H9 (cell line): Measurements from ENCODE around the gene USP27X. TPM values are rescaled to one million over a fixed set of nuclear protein-coding genes. Genes with fewer than 3 reads are reported as not detected.

ENCODE experiments used
- DNase-seq: peaks from one replicate; pipeline ENCODE4 v3.0.0-alpha.2; 2017
- H2AFZ ChIP-seq: one replicate; pipeline ENCODE4 v1.6.1; 2013; ENCODE audit warnings: mild to moderate bottlenecking, low read length, control low read depth, moderate library complexity
- H2AK5ac ChIP-seq: 2 replicates; pipeline ENCODE4 v1.6.1; 2013; ENCODE audit warnings: low read length, control low read depth, mixed read lengths; ENCODE audit not compliant: insufficient read length
- H2BK120ac ChIP-seq: one replicate; pipeline ENCODE4 v1.6.1; 2013; ENCODE audit warnings: low read depth, mild to moderate bottlenecking, low read length, control low read depth, inconsistent platforms; ENCODE audit not compliant: poor library complexity, severe bottlenecking
- H2BK12ac ChIP-seq: 2 replicates; pipeline ENCODE4 v1.6.1; 2013; ENCODE audit warnings: low read length, control low read depth, mixed read lengths, low read depth; ENCODE audit not compliant: insufficient read length
- H2BK15ac ChIP-seq: 2 replicates; pipeline ENCODE4 v1.6.1; 2013; ENCODE audit warnings: low read depth, low read length, control low read depth
- H2BK20ac ChIP-seq: one replicate; pipeline ENCODE4 v1.6.1; 2013; ENCODE audit warnings: low read depth, mild to moderate bottlenecking, low read length, control low read depth, inconsistent platforms; ENCODE audit not compliant: poor library complexity, severe bottlenecking
- H2BK5ac ChIP-seq: 2 replicates; pipeline ENCODE4 v1.6.1; 2013; ENCODE audit warnings: low read length, control low read depth, mixed read lengths; ENCODE audit not compliant: insufficient read length
- H3K14ac ChIP-seq: 2 replicates; pipeline ENCODE4 v1.6.1; 2013; ENCODE audit warnings: low read length, control low read depth; ENCODE audit not compliant: insufficient read depth
- H3K18ac ChIP-seq: 2 replicates; pipeline ENCODE4 v1.6.1; 2013; ENCODE audit warnings: low read depth, mild to moderate bottlenecking, mixed read lengths, low read length, control low read depth; ENCODE audit not compliant: insufficient read length
- H3K23ac ChIP-seq: 2 replicates; pipeline ENCODE4 v1.6.1; 2013; ENCODE audit warnings: low read length, control low read depth, mixed read lengths, low read depth; ENCODE audit not compliant: insufficient read length
- H3K23me2 ChIP-seq: 2 replicates; pipeline ENCODE4 v1.6.1; 2013; ENCODE audit warnings: low read depth, mild to moderate bottlenecking, mixed read lengths, low read length, control low read depth; ENCODE audit not compliant: insufficient read length, poor library complexity, severe bottlenecking
- H3K27ac ChIP-seq: 2 replicates; pipeline ENCODE4 v1.5.1; 2013; ENCODE audit warnings: low read length, control low read depth, mixed read lengths, low read depth; ENCODE audit not compliant: insufficient read length
- H3K27me3 ChIP-seq: 2 replicates; pipeline ENCODE4 v1.6.1; 2013; ENCODE audit warnings: low read length, control low read depth, inconsistent platforms; ENCODE audit not compliant: insufficient read depth
- H3K4ac ChIP-seq: 2 replicates; pipeline ENCODE4 v1.6.1; 2013; ENCODE audit warnings: low read depth, mild to moderate bottlenecking, control low read depth, inconsistent platforms, low read length, moderate library complexity
- H3K4me1 ChIP-seq: 2 replicates; pipeline ENCODE4 v1.6.1; 2013; ENCODE audit warnings: low read length, control low read depth, inconsistent platforms; ENCODE audit not compliant: insufficient read depth
- H3K4me2 ChIP-seq: 2 replicates; pipeline ENCODE4 v1.6.1; 2013; ENCODE audit warnings: low read length, control low read depth, mixed read lengths; ENCODE audit not compliant: insufficient read length, insufficient read depth
- H3K56ac ChIP-seq: 2 replicates; pipeline ENCODE4 v1.6.1; 2013; ENCODE audit warnings: low read depth, mild to moderate bottlenecking, mixed read lengths, low read length, control low read depth; ENCODE audit not compliant: insufficient read length
- H3K79me1 ChIP-seq: 2 replicates; pipeline ENCODE4 v1.6.1; 2013; ENCODE audit warnings: low read depth, mild to moderate bottlenecking, moderate library complexity, low read length, control low read depth, inconsistent platforms; ENCODE audit not compliant: insufficient read depth, poor library complexity, severe bottlenecking
- H3K79me2 ChIP-seq: 2 replicates; pipeline ENCODE4 v1.6.1; 2013; ENCODE audit warnings: low read length, control low read depth, inconsistent platforms; ENCODE audit not compliant: insufficient read depth
- H3K9ac ChIP-seq: 2 replicates; pipeline ENCODE4 v1.6.1; 2013; ENCODE audit warnings: low read length, control low read depth, mixed read lengths; ENCODE audit not compliant: insufficient read length; ENCODE audit errors: extremely low read depth
- H3K9me3 ChIP-seq: one replicate; pipeline ENCODE4 v1.6.1; 2013; ENCODE audit warnings: low read depth, low read length, inconsistent platforms; ENCODE audit not compliant: control insufficient read depth
- H3T11ph ChIP-seq: one replicate; pipeline ENCODE4 v1.6.1; 2013; ENCODE audit warnings: mild to moderate bottlenecking, low read length, control low read depth, inconsistent platforms
- H4K20me1 ChIP-seq: one replicate; pipeline ENCODE4 v1.6.1; 2013; ENCODE audit not compliant: control insufficient read depth, insufficient read length, insufficient read depth
- H4K5ac ChIP-seq: 2 replicates; pipeline ENCODE4 v1.6.1; 2013; ENCODE audit warnings: low read depth, mild to moderate bottlenecking, mixed read lengths, low read length, control low read depth; ENCODE audit not compliant: insufficient read length
- H4K8ac ChIP-seq: replicated peaks from 2 replicates; pipeline ENCODE4 v1.6.1; 2013; ENCODE audit warnings: low read length, control low read depth, mixed read lengths, low read depth; ENCODE audit not compliant: insufficient read length
- H4K91ac ChIP-seq: 2 replicates; pipeline ENCODE4 v1.6.1; 2013; ENCODE audit warnings: low read depth, mild to moderate bottlenecking, moderate library complexity, mixed read lengths, low read length, control low read depth; ENCODE audit not compliant: insufficient read length
- H3K27ac Mint-ChIP-seq, 3 experiments: 2 replicates in 2 of 3; 3 replicates in 1 of 3; pipeline ENCODE4 v1.8.0; 2020 to 2021; ENCODE audit warnings: mixed read lengths in 3 of 3, mild to moderate bottlenecking in 1 of 3, moderate library complexity in 1 of 3
- H3K27me3 Mint-ChIP-seq: 2 replicates; pipeline ENCODE4 v1.8.0; 2021; ENCODE audit warnings: low read depth, mild to moderate bottlenecking, moderate library complexity, mixed read lengths
- H3K36me3 Mint-ChIP-seq, 3 experiments: 2 replicates in 2 of 3; 3 replicates in 1 of 3; pipeline ENCODE4 v1.8.0; 2020 to 2021; ENCODE audit warnings: low read depth in 3 of 3, mixed read lengths in 3 of 3; ENCODE audit not compliant: insufficient read depth in 1 of 3
- H3K4me1 Mint-ChIP-seq, 2 experiments: 2 replicates each; pipeline ENCODE4 v1.8.0; 2020; ENCODE audit warnings: mixed read lengths in 2 of 2
- H3K4me3 Mint-ChIP-seq, 2 experiments: 2 replicates in 1 of 2; 3 replicates in 1 of 2; pipeline ENCODE4 v1.8.0; 2020 to 2021; ENCODE audit warnings: mild to moderate bottlenecking in 2 of 2, mixed read lengths in 2 of 2, moderate library complexity in 1 of 2
- H3K9me3 Mint-ChIP-seq, 2 experiments: 2 replicates in 1 of 2; 3 replicates in 1 of 2; pipeline ENCODE4 v1.8.0; 2020; ENCODE audit warnings: mild to moderate bottlenecking in 2 of 2, mixed read lengths in 2 of 2, moderate library complexity in 1 of 2
- CTCF ChIP-seq: fragments of 200-600 bp; sonication (generic); conservative IDR thresholded peaks from 3 replicates; pipeline ENCODE4 v1.8.0; 2021; ENCODE audit warnings: antibody characterized with exemption, mild to moderate bottlenecking
- WGBS: extraction: QIAGEN DNeasy Blood & Tissue Kit; methylation state at CpG from one replicate; pipeline ENCODE4 v1.1.7; 2013; ENCODE audit warnings: missing lambda C conversion rate, low lambda C conversion rate, mixed read lengths; ENCODE audit not compliant: insufficient read length; ENCODE audit errors: extremely low coverage; 5-methylcytosine and 5-hydroxymethylcytosine counted together
- total RNA-seq: library from RNA; stranded (reverse); gene quantifications from 2 replicates; pipeline ENCODE4 v1.2.1, GENCODE V29; 2021

USP27X gene
- total RNA-seq, 1 experiment from 2014 or later: 5.7 TPM

- no peak overlapping the region for H3K56ac ChIP-seq
- Mint-ChIP-seq H3K27me3 (no peaks in the 10 kb centered on the region; the same call in 1 of the 2 replicates), H3K4me3 (no peak overlapping the region), H3K4me1 (peaks cover 3 to 4% of the 10 kb centered on the region in 2 experiments; a peak in 2 of 4 replicates), H3K36me3 (no peaks in the 10 kb centered on the region; a peak in 2 of 7 replicates), H3K27ac (no peak overlapping the region), H3K9me3 (peaks cover 35 to 38% of the 10 kb centered on the region in 2 experiments)
- H2BK120ac ChIP-seq: no peak overlapping the region
- H3K27me3 ChIP-seq: no peaks in the 10 kb centered on the region
- no peak overlapping the region for H4K5ac ChIP-seq
- no peaks in the 10 kb centered on the region for H3K79me2 ChIP-seq
- H2BK15ac ChIP-seq: no peak overlapping the region
- peak; percentile 81 for TF ChIP-seq CTCF
- no peak overlapping the region for H3K18ac ChIP-seq
- H4K91ac ChIP-seq: no peak overlapping the region
- H3K4me2 ChIP-seq: no peak overlapping the region
- H3K79me1 ChIP-seq: no peaks in the 10 kb centered on the region
- whole genome bisulfite sequencing: no CpG with 5 or more reads among the region's 8 CpGs
- no peaks in the 10 kb centered on the region for H3K4me1 ChIP-seq
- no peak overlapping the region for H4K8ac ChIP-seq
- H4K20me1 ChIP-seq: no peaks in the 10 kb centered on the region
- no peak overlapping the region for H2AK5ac ChIP-seq
- H3K27ac ChIP-seq: no peak overlapping the region
- no peak overlapping the region for H3T11ph ChIP-seq
- H3K23me2 ChIP-seq: no peaks in the 10 kb centered on the region
- no peak overlapping the region for H2BK20ac ChIP-seq
- H3K9ac ChIP-seq: no peak overlapping the region
- no peak for DNase-seq
- H3K14ac ChIP-seq: no peak overlapping the region
- no peak overlapping the region for H3K4ac ChIP-seq
- H3K9me3 ChIP-seq: no peaks in the 10 kb centered on the region
- H2BK12ac ChIP-seq: no peak overlapping the region
- no peak overlapping the region for H2BK5ac ChIP-seq
- H3K23ac ChIP-seq: no peak overlapping the region
- H2AFZ ChIP-seq: no peak overlapping the region
Measured at GRCh38 chrX:49915361-49916222, 36.3 kb downstream of the USP27X start.
